Activated CD8-positive, alpha-beta memory T cell treated with anti-CD3 and anti-CD28 coated beads for 36 hours (primary cell): ENCODE data around the gene KLK4. TPM values are rescaled to one million over a fixed set of nuclear protein-coding genes. Genes with fewer than 3 reads are reported as not detected.

Experiments
- CTCF ChIA-PET: fragments of 350-600 bp; sonication (Branson Sonifier 250); formaldehyde crosslinking; loops from one replicate; lab custom pipeline; 2021; ENCODE audit warnings: antibody characterized with exemption; lab: Charles Lee
- POLR2A ChIA-PET: fragments of 350-600 bp; sonication (Branson Sonifier 250); formaldehyde crosslinking; loops from one replicate; lab custom pipeline; 2021; ENCODE audit warnings: antibody characterized with exemption; lab: Charles Lee
- total RNA-seq, 2 experiments: library from RNA; stranded (reverse); gene quantifications; one replicate each; pipeline ENCODE4 v1.2.3, GENCODE V29; 2021

Gene KLK4, protein sequence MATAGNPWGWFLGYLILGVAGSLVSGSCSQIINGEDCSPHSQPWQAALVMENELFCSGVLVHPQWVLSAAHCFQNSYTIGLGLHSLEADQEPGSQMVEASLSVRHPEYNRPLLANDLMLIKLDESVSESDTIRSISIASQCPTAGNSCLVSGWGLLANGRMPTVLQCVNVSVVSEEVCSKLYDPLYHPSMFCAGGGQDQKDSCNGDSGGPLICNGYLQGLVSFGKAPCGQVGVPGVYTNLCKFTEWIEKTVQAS
- not detected for total RNA-seq

DNA sequence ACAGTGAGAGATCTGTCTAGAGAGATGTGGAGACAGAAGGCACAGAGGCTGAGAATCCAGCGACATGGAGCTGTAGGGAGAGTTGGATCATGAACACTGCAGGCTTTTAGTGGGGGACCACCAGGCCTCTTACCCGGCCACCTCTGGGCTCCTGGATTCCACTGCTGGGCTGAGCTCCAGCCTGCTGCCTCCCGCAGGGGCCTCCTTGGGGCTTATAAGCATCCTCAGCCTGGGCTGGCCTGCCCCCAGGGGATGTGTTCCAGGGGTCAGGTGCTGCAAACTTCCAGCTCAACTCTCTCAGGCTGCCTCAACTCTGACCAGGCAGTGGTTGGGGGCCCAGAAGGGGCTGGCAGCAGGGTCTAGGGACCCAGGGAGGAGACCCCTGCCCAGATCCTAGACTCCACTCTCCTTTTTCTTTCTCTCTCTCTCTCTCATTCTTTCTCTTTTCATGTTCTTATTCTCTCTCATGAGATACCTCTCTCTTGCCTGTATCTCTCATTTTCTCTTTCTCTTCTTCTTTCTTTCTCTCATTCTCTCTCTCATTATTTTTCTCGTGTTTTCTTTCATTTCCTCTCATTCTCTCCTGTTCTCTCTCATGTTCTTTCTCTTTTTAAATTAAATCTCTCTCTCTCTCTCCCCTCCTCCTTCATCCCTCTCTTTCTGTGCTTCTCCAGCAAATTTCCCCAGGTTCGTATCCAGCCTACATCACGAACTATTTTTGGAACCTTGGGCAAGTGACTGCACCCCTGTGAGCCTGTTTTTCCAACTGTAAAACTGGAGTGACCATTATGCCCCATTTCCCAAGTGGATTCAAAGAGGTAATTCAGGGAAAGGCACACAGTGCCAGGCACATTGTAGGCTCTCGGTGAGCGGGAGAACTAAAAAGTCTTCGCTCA, at the start of gene KLK4:
Gene KLK4 (minus strand): TSS at position 190 of the 896 bp plus-strand sequence. CDS start 657 bp downstream, outside the sequence.
- POLR2A ChIA-PET: no interaction called here
- CTCF ChIA-PET: interaction anchor here (0.6 kb wide), 1 partner anchor 40 kb away, joined by 3 read pairs; no protein-coding TSS in a partner anchor

DNA sequence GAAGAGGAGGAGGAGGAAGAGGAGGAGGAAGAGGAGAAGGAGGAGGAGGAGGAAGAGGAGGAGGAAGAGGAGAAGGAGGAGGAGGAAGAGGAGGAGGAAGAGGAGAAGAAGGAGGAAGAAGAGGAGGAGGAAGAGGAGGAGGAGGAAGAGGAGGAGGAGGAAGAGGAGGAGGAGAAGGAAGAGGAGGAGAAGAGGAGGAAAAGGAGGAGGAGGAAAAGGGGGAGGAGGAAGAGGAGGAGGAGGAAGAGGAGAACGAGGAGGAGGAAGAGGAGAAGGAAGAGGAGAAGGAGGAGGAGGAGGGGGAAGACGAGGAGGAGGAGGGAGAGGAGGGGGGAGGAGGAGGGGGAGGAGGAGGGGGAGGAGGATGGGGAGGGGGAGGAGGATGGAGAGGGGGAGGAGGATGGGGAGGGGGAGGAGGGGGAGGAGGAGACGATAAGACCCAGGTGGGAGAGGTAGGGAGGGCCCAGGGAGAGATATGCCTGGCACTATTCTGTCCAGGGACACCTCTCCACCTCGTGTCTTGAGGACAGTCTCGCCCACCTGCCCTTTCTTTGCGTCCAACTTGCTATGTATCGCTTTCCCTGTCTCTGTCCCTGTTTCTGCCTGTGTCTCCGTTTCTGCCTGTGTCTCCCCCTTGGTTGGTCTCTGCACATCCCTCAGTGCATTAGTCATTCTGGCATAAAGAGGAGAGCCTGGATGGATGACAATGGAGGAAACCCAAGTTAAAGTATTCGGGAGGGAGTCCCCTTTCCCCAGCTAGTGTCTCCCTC, 48.7 kb upstream of the KLK4 start:
- ChIA-PET POLR2A (no interaction called here), CTCF (no interaction called here)

DNA sequence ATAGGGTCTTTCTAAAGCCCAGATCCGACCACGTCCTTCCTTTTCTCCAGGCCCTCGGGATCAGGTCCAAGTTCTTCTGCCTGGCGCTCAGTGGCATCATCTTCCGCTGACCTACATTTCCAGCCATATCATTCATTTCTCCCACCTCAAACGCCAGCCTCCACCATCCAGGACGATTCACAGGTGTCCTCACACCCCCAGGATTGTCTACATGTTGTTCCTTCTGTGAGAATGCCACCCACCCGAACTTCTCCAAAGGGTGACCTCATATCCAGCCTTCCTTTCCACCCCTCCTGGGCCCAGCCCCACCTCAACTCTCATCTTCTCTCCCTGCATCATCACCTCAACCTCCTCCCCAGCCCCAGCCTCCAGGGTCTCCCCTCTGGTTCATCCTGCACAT, 46.4 kb upstream of the KLK4 start:
- ChIA-PET POLR2A (no interaction called here), CTCF (no interaction called here)

DNA sequence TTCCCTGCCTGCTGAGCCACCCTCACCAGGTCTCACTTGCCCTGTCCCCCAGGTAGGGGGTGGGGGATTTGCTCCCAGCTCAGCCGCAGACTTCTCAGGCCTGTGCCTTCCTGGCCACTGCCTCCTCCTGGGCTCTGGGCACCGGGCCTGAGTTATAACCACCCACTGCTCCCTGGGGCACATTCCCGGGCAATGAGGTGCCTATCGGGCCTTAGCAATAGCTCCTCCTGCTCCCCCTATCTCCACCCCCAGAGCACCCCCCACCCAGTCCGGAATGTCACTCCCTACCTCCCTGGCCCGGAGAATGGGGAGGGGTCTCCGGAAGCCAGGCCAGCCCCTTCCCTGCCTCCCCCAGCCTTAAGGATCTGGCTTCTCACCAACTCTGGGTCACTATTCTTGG, 41.7 kb upstream of the KLK4 start, which contains the start of gene KLK5:
Gene KLK5 (minus strand): TSS at position 129 of the 400 bp plus-strand sequence. CDS start 381 bp downstream, outside the sequence.
- ChIA-PET POLR2A (no interaction called here), CTCF (no interaction called here)

DNA sequence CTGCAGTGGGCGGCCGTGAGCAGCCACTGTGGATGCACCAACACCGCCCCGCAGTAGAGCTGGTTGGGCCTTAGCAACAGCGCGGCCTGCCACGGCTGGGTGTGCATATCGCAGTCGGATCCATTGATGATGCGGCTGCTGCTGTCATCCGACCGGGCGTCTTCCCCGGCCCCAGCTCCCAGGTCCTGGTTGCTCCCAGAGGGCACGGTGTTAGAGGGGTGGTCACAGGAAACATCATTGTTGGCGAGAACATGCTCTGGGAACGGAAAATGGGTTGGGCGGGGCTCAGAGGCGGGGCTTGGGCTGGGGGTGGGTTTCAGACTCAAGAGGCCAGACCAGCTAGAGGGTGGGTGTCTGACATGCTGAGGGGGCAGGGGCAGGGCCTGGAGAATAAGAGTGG, 38.7 kb upstream of the KLK4 start:
- ChIA-PET POLR2A (no interaction called here), CTCF (no interaction called here)

DNA sequence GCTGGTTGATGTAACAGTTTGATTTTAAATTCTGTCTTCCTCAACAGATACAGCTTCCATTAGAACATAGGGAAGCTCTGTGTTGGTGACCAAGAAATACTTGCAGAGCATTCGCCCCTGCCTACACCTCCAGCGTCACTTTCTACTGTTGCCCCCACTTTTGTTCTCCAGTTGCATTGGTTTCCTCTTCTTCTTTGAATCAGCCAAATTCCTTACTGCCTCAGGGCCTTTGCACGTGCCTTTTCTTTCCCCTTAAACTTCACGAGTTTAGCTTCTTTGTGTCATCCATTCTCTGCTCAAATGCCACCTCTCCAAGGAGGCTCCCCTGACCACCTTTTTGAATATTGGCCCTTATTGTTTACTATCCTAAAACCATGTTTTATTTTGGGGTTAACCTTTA, 35.9 kb upstream of the KLK4 start:
- ChIA-PET CTCF (no interaction called here), POLR2A (no interaction called here)

DNA sequence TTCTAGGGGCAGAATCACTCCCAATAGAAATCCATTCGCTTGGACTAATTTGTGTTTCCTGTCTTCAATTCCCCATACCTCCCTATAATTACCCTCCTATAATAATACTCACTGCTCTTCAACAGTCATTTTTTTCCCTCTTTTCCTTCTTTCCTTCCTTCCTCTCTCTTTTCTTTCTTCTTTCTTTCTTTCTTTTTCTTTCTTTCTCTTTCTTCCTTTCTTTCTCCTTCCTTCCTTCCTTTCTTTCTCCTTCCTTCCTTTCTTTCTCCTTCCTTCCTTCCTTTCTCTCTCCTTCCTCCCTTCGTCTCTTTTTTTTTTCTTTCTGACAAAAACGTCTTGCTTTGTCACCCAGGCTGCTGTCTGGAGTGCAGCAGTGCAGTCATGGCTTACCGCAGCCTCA, 33.6 kb upstream of the KLK4 start:
- POLR2A ChIA-PET: no interaction called here
- CTCF ChIA-PET: no interaction called here

DNA sequence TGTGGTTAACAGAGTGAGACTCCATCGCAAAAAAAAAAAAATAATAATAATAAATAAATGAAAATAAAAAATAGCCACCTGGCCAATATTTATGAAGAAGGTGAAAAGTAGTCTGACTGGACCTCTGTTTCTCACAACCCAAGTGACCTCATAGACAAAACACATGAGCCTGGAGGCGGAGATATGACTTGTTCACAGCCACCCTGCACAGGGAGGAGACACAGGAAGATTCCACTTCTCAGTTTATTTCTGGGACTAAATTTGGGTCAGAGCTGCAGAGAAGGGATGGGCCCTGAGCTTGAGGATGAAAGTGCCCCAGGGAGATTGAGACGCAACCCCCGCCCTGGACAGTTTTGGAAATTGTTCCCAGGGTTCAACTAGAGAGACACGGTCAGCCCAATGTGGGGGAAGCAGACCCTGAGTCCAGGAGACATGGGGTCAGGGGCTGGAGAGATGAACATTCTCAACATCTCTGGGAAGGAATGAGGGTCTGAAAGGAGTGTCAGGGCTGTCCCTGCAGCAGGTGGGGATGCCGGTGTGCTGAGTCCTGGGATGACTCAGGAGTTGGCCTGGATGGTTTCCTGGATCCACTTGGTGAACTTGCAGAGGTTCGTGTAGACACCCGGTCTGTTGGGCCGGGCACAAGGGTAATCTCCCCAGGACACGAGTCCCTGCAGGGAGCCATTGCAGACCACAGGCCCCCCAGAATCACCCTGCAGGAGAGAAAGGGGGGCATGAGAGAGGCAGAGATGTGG, 32.1 kb upstream of the KLK4 start:
- ChIA-PET CTCF (no interaction called here), POLR2A (no interaction called here)

DNA sequence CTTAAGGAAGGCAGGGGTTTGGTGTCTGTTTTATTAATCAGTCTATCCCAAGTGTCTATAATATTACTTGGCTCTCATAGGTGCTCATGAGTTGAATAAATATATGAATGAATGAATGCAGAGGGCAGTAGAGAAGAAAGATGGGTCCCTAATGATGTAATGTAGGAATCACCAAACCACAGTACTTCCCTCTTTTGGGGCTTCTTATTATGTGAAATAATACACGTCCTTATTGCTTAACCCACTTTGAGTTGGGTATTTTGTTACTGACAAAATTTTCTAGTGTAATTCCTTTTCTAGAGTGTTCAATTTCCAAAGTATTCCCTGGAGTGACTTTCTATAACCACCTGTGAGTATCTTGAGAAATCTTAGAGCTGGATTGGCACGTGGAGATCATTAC, 28.4 kb upstream of the KLK4 start:
- CTCF ChIA-PET: interaction anchor here (1.4 kb wide), 1 partner anchor 18 kb away, joined by 5 read pairs; no protein-coding TSS in a partner anchor
- POLR2A ChIA-PET: no interaction called here

DNA sequence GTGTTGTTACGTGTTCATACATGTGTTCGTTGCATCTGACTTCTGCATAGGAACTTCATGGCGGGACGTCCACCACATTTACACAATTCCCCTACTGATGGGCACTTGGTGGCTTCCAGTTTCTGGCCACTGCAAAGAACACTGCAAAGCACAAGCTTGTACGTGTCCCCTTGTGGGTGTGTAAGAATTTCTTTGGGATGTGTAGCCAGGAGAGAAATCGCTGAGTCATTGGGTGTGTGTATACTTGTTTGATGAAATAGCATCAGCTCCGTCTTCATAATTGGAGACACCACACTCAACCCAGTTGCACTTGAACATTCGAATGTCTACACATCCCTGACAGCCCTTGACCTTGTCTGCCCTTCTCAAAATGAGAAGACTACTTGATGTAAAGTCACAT, 22.4 kb upstream of the KLK4 start:
- CTCF ChIA-PET: no interaction called here
- POLR2A ChIA-PET: no interaction called here

DNA sequence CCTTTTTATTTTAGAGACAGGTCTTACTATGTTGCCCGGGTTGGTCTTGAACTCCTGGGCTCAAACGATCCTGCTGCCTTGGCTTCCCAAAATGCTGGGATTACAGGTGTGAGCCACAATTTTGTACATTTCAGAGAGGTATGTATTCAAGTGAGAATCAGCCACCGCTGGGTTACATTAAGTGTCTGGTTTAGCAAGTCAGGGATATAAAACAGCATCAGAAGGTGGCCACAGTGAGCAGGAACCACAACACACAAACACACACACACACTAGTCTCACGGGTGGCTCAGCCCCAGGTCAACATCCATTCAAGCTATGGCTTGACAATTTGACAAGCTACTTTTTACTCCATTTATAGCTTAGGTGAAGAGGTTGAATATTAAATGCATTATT, 21.5 kb upstream of the KLK4 start:
- ChIA-PET POLR2A (no interaction called here), CTCF (no interaction called here)

DNA sequence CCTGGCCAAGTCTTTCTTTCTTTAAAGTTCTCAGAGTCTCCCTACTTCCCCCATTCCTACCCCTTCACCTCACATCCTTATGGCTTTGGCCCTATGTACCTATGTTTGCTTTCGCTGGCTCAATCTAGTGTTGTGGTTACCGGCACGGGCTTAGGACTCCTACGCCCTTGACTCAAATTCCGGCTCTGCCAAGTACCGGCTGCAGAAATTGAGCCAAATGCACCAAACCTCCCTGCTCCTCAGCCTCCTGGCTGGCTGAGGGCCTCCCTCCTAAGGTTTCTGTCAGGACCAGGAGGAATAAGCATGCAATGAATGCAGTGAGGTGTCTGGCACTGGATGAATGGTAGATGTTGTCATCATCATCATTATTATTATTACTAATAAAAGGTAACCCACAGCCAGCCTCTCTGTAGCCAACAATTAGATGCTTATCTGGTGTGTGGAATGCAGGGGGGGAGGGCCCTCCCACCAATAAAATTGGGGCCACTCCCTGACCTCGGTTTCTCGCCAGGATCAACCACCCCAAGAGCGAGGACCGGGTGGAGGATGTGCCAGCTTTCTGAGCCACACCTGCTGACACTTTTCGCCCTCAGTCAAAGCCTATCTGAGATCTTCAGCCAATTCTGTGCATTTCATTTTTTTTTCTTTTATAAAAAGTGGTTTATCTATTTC, 21.0 kb upstream of the KLK4 start:
- CTCF ChIA-PET: interaction anchor here (0.7 kb wide), 2 partner anchors 141 to 153 kb away, joined by 3 read pairs; no protein-coding TSS in a partner anchor
- POLR2A ChIA-PET: no interaction called here

DNA sequence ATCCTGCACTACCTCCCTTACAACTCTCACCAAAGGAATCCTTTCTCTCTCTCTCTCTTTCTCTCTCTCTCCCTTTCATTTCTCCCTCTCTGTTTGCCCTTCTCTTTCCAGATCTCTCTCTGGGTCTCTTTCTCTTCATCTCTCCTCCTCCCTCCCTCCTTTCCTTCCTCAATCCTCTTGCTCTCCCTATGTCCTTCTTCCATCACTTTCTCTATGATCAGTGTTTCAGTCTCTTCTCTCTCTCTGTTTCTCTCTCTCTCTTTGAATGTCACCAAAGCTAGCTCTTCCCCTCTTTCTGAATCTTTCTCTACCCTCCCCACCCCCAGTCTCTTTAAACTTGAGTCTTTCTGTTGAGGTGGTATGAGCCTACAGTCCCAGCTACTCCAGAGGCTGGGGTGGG, 19.8 kb upstream of the KLK4 start:
- POLR2A ChIA-PET: no interaction called here
- CTCF ChIA-PET: interaction anchor here (0.7 to 1.0 kb wide), 2 partner anchors 9 to 154 kb away, joined by 3 read pairs; no protein-coding TSS in a partner anchor

DNA sequence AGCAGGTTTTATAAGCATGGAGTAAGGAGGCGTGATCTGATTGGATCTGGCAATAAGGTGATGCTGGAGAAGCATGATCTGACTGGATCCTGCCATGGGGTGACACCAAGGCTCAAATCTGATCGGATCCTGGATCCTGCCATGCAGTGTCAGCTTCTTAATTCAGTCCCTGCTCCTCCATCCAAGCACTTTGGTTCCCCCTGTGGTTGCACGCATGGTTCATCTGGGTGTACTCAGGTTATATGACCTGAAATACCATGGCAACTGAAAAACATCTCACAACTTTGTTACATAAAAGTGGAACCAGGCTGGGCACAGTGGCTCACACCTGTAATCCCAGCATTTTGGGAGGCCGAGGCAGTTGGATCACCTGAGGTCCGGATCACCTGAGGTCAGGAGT, 17.6 kb upstream of the KLK4 start:
- CTCF ChIA-PET: no interaction called here

DNA sequence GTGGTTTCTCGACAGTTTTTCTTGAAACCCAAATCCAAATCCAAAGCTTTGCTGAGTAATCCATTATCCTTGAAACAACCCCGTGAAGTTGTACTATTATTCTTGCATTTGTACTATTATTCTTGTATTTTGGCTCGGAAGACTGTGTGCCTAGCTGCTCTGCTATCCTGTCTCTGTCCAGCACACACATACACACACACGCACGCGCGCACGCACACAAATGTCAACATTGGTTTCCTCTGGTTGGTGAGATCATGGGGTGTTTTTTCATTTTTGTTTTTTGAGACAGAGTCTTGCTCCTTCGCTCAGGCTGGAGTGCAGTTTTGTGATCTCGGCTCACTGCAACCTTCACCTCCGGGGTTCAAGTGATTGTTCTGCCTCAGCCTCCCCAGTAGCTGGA, 14.9 kb upstream of the KLK4 start:
- POLR2A ChIA-PET: no interaction called here
- CTCF ChIA-PET: interaction anchor here (1.1 kb wide), 1 partner anchor 90 kb away, joined by 3 read pairs; no protein-coding TSS in a partner anchor

More for the DNA sequence above, 17.6 kb upstream of the KLK4 start:
- POLR2A ChIA-PET: no interaction called here

DNA sequence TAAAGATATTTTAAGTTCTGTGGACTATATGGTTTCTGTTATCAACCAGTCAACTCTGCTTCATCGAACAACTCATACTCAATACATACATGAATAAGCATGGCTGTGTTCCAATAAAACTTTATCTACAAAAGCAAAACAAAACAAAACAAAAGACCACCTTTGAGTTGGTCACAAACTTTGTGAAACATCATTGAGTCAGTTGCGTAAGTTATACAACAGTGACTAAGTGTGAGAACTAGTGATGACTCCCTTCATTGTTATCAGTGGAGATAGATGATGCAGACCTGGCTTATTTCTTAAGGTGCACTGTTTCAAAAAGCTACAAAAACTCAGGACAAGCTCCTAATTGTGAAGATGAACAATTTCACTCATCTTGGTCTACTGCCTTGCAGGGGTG, 14.5 kb upstream of the KLK4 start:
- CTCF ChIA-PET: interaction anchor here (1.1 kb wide), 1 partner anchor 90 kb away, joined by 3 read pairs; no protein-coding TSS in a partner anchor
- POLR2A ChIA-PET: no interaction called here

DNA sequence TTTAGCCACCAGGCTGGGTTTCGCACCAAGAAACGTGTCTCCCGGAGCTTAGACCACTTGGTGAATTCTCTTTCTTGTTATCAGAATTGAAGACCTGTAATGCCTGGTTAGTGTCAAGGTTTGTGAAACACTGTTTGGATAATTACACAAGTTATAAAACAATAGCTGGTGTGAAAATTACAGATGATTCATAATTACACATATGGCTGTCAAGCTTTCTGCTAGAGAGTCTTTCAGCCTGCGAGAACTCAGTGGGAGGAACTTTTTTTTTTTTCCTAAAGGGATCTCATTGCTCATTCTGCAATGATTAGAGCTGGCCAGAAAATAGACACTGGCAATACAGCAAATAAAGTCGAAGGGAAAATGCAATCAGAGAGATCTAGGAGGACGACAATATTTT, 13.4 kb upstream of the KLK4 start:
- ChIA-PET POLR2A (no interaction called here), CTCF (interaction anchor here (0.6 kb wide), 1 partner anchor 317 kb away, joined by 3 read pairs; no protein-coding TSS in a partner anchor)

DNA sequence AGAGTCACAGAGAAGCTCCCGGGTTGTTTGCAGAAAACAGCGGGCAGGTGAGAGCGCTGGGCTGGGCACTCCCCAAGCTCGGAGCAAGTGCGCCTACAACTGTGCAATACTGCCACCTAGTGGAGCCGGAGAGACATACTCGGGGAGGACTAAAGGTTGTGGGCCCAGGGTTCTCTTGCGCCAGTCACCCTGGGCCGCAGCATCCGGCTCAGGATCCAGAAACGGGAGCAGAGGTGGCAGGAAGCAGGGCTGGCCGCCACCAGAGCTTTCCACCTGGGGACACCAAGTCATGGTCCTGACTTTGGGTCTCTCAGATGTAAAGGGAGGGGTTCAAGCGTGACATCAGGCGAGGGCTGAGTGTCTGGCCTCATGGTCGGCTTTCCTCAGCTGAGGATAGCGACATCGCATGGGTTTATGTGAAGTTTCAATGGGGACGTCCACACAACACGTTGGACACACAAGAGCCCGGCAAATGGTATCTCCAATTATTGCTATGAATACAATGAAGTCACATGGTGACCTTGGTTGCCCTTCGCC, 11.2 kb upstream of the KLK4 start:
- ChIA-PET POLR2A (interaction anchor here (0.6 kb wide), 1 partner anchor 127 kb away, joined by 3 read pairs; no protein-coding TSS in a partner anchor), CTCF (interaction anchor here (0.6 to 2.1 kb wide), 22 partner anchors 8 to 555 kb away, joined by 3 to 12 read pairs (median 3); partner anchors contain the start of gene POLD1)
